ENCODE measurements around the gene TRIM10. TPM values are rescaled to one million over a fixed set of nuclear protein-coding genes. Genes with fewer than 3 reads are reported as not detected.

The TRIM10 gene
- total and polyA plus RNA-seq, 10 of the 15 experiments (the other 5 are each of a cell fraction or from before 2014, with no cell fraction given): 0.01 TPM; not detected in 9

DNA sequence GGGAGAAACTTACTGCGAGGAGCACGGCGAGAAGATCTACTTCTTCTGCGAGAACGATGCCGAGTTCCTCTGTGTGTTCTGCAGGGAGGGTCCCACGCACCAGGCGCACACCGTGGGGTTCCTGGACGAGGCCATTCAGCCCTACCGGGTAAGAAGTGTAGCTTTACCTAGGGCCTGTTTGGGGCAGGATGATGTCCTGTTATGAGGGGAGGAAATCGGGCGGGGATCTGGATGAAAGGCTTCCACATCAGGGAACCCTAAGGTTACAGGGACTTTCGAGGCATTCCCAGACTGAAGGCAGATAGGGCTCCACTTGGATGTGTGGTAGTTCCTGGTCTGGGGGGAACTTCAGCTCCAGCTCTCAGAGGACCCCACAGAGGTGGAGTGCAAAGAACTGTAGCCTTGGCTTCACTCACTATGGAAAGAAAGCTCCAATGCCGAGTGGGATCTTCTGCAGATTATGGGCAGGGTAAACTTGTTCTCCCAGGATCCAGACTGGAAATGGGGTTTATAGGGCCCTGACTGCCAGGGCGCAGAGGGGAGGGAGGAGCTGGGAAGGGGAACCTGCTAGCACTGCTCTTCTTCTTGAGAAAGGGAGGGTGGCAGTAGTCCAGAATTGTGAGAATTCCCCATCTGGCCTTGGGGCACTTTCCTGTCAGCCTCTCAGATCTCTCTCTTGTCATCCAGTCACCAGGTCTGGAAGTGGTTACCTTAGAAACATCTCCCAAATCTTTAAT is 3.1 kb upstream of the TRIM10 start:
- H3K79me2 ChIP-seq (ENCODE audit: control insufficient read depth, insufficient read depth, low read length): no peaks in the 10 kb centered on the region
- intact Hi-C loops (cut with micrococcal nuclease; ENCODE audit: unreplicated experiment): no loop called here
- no peak overlapping the region for H3K4me3 ChIP-seq
- ChIA-PET CTCF (interaction anchor here (0.8 kb wide), 2 partner anchors 33 to 61 kb away, joined by 3 read pairs; no protein-coding TSS in a partner anchor), SMC1A (ENCODE audit: uncharacterized antibody, unreplicated experiment) (interaction anchor here (0.6 to 1.2 kb wide), 4 partner anchors 30 to 1092 kb away, joined by 3 read pairs; partner anchors contain the start of gene NRM), POLR2A (interaction anchor here (1.0 kb wide), 1 partner anchor 44 kb away, joined by 3 read pairs; no protein-coding TSS in a partner anchor), RAD21 (ENCODE audit: unreplicated experiment) (no interaction called here)
- ATAC-seq (no peak), FAIRE-seq (no peak), DNase-seq (ENCODE audit: low read depth, low spot score) (no peak)
- no peak overlapping the region for H2AFZ ChIP-seq (ENCODE audit: control insufficient read depth, low read depth, low read length)
- no peaks in the 10 kb centered on the region for H3K4me1 ChIP-seq (ENCODE audit: control insufficient read depth, insufficient read depth, low read length)
- 68% methylated on average over 16 of the region's 16 CpGs for WGBS (ENCODE audit: insufficient coverage, insufficient replicate concordance, low lambda C conversion rate, missing lambda C conversion rate)
- H3K27me3 ChIP-seq (replicated peaks in 1 of 2; ENCODE audit: control insufficient read depth in 2 of 2, insufficient read depth in 2 of 2, low read length in 1 of 2): peaks cover 2 to 5% of the 10 kb centered on the region in 2 experiments; a peak in 3 of 4 replicates
- no peak overlapping the region for H3K27ac ChIP-seq (ENCODE audit: control insufficient read depth, insufficient read depth)
- BruUV-seq (replicated peaks): no TSS peak
- in situ Hi-C loops (cut with MboI): no loop called here
- no peak overlapping the region for H3K4me2 ChIP-seq (ENCODE audit: control insufficient read depth, insufficient read depth)
- no peaks in the 10 kb centered on the region for H3K36me3 ChIP-seq (ENCODE audit: control insufficient read depth in 2 of 2, insufficient read depth in 2 of 2, low read length in 1 of 2)
- no peak for TF ChIP-seq NR2C2 (IDR thresholded peaks at IDR 0.05; ENCODE audit: borderline replicate concordance, control insufficient read depth, insufficient read length, low read depth)
- TF ChIP-seq NBN (IDR thresholded peaks at IDR 0.05): no peak
- no peaks in the 10 kb centered on the region for H4K20me1 ChIP-seq (ENCODE audit: control insufficient read depth, insufficient read depth)
- no peak overlapping the region for H3K9ac ChIP-seq (ENCODE audit: control insufficient read depth, insufficient read depth, low read length)
- H3K9me3 ChIP-seq (replicated peaks; ENCODE audit: control insufficient read depth, insufficient read depth, low read length): no peaks in the 10 kb centered on the region

GRCh38 chr6:30163090-30163917 is 2.3 kb upstream of the TRIM10 start, which contains the start of gene TRIM15:
TSS of gene TRIM15 (plus strand) at chr6:30163546. CDS start at chr6:30163685, 139 bp downstream.
- WGBS (ENCODE audit: insufficient coverage, insufficient replicate concordance, low lambda C conversion rate, missing lambda C conversion rate): 48% methylated on average over 29 of the region's 31 CpGs
- Histone ChIP-seq H3K9ac (ENCODE audit: control insufficient read depth, insufficient read depth, low read length) (no peak within 1 kb of the TSS), H2AFZ (ENCODE audit: control insufficient read depth, low read depth, low read length) (no peak within 1 kb of the TSS), H3K79me2 (ENCODE audit: control insufficient read depth, insufficient read depth, low read length) (no peaks in the 10 kb centered on the region), H3K9me3 (replicated peaks; ENCODE audit: control insufficient read depth, insufficient read depth, low read length) (no peaks in the 10 kb centered on the region), H3K4me3 (no peak within 1 kb of the TSS), H3K36me3 (ENCODE audit: control insufficient read depth in 2 of 2, insufficient read depth in 2 of 2, low read length in 1 of 2) (no peaks in the 10 kb centered on the region), H3K27me3 (replicated peaks in 1 of 2; ENCODE audit: control insufficient read depth in 2 of 2, insufficient read depth in 2 of 2, low read length in 1 of 2) (peaks cover 2 to 5% of the 10 kb centered on the region in 2 experiments; a peak in 3 of 4 replicates), H3K27ac (ENCODE audit: control insufficient read depth, insufficient read depth) (no peak within 1 kb of the TSS), H3K4me1 (ENCODE audit: control insufficient read depth, insufficient read depth, low read length) (no peaks in the 10 kb centered on the region; the same call in 1 of the 2 replicates), H3K4me2 (ENCODE audit: control insufficient read depth, insufficient read depth) (no peak within 1 kb of the TSS), H4K20me1 (ENCODE audit: control insufficient read depth, insufficient read depth) (no peaks in the 10 kb centered on the region)
- no TSS peak for BruUV-seq (replicated peaks)
- FAIRE-seq (no peak), DNase-seq (ENCODE audit: low read depth, low spot score) (no peak), ATAC-seq (peak; percentile 69)
- in situ Hi-C loops (cut with MboI): no loop called here
- no peak for TF ChIP-seq STAT1 (conservative IDR thresholded peaks at IDR 0.05)
- TF ChIP-seq IKZF2 (IDR thresholded peaks at IDR 0.05): peak in 1 of 2 experiments; percentile 44; a peak in 1 of 4 replicates
- TF ChIP-seq KLF5 (IDR thresholded peaks at IDR 0.05; ENCODE audit: partially characterized antibody): no peak
- peak; percentile 29; the same call in 1 of the 2 replicates for TF ChIP-seq IKZF1 (conservative IDR thresholded peaks at IDR 0.05)
- CTCF ChIA-PET: interaction anchor here (0.8 kb wide), 1 partner anchor 32 kb away, joined by 3 read pairs; no protein-coding TSS in a partner anchor
- RAD21 ChIA-PET (ENCODE audit: unreplicated experiment): no interaction called here
- intact Hi-C loops (cut with micrococcal nuclease; ENCODE audit: unreplicated experiment): no loop called here
- POLR2A ChIA-PET: no interaction called here
- SMC1A ChIA-PET (ENCODE audit: uncharacterized antibody, unreplicated experiment): interaction anchor here (0.9 to 1.2 kb wide), 3 partner anchors 27 to 60 kb away, joined by 3 read pairs; partner anchors contain the start of gene TRIM40
